Suppressor macrophage treated with lipopolysaccharide for 4 hours (primary cell): ENCODE data around the gene SYTL3.
"Not testable (repeated sequence)": the region's sequence is repeated elsewhere in the genome, so short reads cannot be mapped to it uniquely, and the experiment has no call there.

Experiments
- DNase-seq: peaks from one replicate; pipeline ENCODE4 v3.0.0-alpha.2; 2020

Gene SYTL3

DNA sequence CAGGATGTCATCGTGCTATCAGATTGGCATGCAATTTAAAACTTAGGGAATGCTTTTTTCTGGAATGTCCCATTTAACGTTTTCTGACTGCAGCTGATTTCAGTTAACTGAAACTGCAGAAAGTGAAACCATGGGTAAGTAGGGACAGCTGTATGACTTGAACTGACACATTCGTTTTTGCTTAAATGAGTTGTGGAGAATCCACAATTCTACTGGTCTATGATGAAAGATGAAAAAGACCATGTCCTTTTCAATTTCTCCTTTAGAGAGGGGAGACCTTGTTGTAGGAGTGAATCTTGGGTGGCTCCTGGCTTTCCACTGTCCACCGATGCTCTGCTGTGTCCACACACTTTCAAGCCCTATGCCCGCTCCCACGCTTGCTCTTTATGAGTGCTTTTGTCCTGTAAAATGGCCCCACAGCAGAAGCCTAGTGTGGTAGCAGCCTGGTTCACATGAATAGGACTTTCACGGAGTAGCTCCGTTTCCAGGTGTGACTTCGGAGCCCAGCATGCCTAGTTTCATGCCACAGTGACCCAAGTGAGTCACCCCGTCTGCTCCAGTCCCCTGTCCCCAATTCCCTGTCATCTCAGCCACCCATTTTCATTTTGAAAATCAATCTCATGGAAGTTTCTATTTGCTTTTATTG lies 27.2 kb upstream of the SYTL3 start:
- no peak for DNase-seq

- no peak for DNase-seq
These were observed 24.9 kb upstream of the SYTL3 start for GRCh38 chr6:158624684-158625682.

- no peak for DNase-seq
These were observed 24.0 kb upstream of the SYTL3 start for GRCh38 chr6:158625881-158626305.

- DNase-seq, result no peak
These were observed 23.3 kb upstream of the SYTL3 start for GRCh38 chr6:158626360-158627167.

DNA sequence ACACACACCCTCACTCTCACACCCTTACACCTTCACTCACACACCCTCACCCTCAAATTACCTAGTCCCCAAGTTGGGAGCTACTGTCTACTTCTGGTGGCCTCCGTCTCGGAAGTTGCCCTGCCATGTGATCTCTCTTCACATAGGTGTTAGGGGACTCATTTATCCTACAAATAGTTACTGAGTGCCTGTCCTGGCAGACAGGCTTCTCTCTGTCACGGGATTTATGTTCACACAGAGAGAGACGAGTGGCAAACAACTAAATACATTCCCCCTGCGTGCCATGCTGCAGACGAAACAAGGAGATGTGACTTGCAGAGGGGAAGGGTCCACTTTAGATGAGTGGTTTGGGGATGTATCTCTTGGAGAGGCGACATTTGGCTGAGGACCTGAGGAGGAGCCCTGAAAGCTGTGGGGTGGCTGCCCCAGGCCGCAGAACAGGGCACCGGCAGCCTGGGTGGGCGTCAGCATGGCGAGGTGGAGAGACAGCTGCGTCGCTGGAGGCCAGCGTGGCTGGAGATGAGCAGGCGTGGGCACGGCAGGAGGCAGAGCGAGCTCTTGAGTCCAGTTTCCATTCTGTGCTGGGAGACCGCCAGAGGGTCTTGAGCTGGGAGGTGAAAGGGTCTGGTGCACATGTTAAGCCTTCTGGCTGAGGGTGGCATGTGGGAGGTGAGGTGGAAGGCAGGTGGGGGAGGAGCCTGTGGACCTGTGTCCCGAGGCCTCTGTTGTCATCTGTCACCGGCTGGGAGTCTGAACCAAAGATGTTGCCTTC lies 22.5 kb upstream of the SYTL3 start:
- DNase-seq, result no peak

- DNase-seq, result no peak
These were observed 22.0 kb upstream of the SYTL3 start for GRCh38 chr6:158627940-158628211.

DNA sequence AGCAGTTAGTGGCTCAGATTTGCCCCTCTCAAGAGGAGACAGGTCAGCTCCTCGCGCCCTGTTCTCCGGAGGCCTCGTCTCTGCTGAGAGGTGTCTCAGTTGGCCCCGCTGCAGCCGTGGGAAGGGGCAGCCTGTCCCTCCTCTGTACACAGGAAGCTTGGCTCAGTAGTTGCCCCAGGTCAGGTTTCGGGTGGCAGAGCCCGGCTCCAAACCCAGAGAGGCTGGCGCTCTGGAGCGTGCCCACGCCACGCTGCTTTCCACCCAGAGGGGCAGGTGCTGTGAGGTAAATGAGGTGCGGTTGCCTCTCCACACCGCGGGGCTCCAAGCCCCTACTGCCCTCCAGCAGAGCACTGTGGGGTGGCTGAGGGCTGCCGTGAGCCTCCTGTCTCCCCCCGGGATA lies 21.3 kb upstream of the SYTL3 start:
- DNase-seq, result no peak

GRCh38 chr6:158629367-158630221 lies 20.3 kb upstream of the SYTL3 start:
- DNase-seq, result no peak

GRCh38 chr6:158630938-158631616 lies 18.8 kb upstream of the SYTL3 start:
- DNase-seq, result no peak

DNA sequence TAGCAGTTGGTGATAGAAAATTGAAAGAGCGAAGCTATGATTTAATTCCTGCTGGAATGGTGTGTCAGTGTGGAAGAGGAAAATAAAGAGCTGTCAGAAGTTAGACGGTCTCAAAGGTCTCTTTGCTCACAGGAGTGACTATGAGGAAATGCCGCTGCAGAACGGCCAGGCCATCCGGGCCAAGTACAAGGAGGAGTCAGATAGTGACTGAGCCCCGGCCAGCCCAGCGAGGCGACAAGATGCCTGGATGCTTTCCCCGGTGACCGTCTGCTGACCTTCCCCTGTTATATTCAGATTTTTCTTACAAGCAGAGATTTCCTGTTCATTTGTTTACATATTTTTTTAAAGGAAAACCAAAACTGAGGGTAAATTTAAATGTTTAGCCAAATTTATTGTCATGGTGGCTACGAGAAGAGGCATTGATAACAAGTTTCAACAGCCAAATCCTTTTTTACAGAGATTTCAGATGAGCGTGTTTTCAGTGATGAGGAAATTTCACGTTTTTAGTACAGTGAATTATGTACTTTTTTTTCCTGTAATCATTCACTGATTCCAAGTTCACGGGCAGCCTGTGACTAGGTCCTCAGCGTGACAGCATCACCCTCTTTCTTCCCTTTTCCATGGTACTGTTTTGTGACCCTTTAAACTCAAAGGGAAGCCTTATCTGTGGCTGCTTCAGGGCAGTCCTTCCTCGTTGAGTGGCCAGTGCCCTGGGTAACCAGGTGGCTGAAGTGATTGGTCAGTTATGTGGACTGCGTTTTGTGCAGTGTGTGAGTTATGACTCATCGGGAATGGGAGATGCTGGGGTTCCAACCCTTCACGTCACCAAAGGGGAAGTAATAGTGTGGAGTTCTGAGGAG lies 17.9 kb upstream of the SYTL3 start:
- DNase-seq, result peak; percentile 62

DNA sequence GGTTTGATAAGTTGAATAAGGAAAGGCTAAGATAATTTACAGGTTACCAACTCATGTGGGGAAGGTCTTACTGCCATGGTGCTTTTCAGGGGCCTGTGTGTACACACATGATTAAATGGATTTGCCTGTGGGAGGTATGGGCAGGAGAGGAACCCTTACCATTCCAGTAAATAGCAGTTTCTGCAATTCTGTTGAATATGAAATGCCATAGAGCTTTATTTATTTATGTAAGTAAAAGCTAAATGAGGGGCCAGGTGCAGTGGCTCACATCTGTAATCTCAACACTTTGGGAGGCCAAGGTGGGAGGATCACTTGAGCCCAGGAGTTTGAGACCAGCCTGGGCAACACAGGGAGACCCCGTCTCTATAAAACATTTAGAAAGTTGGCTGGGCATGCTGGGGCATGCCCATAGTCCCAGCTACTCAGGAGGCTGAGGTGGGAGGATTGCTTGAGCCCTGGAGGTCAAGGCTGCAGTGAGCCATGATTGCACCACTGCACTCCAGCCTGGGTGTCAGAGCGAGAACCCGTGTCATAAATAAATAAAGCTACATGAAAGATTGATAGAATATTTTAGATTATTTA lies 17.2 kb upstream of the SYTL3 start:
- not testable (repeated sequence) for DNase-seq

- no peak for DNase-seq
These were observed 16.7 kb upstream of the SYTL3 start for GRCh38 chr6:158633127-158633526.

GRCh38 chr6:158634695-158635426 lies 15.0 kb upstream of the SYTL3 start:
- DNase-seq, result no peak

- DNase-seq, result no peak
These were observed 14.3 kb upstream of the SYTL3 start for GRCh38 chr6:158635427-158636073.

GRCh38 chr6:158636778-158637177 lies 13.1 kb upstream of the SYTL3 start:
- no peak for DNase-seq

- DNase-seq, result no peak
These were observed 11.5 kb upstream of the SYTL3 start for GRCh38 chr6:158638324-158638854.

DNA sequence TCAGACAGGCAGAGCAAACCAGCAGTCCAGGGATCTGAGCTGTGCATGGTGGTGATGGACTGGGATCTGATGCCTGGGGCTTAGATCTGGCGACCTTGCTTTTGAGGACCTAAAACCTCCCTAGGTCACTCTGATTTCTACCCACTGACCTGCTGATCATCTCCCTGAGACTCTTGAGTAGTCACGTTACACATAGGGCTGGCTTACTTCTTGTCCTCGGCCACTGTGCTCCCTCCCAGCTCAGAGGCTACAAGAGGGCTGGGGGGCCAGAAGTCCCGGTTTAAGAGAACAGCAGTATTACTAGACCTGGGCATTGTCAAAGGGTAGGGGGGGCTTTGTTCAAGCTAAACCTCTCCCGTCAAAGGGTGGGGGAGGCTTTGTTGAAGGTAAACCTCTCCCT lies 10.8 kb upstream of the SYTL3 start:
- DNase-seq, result no peak

DNA sequence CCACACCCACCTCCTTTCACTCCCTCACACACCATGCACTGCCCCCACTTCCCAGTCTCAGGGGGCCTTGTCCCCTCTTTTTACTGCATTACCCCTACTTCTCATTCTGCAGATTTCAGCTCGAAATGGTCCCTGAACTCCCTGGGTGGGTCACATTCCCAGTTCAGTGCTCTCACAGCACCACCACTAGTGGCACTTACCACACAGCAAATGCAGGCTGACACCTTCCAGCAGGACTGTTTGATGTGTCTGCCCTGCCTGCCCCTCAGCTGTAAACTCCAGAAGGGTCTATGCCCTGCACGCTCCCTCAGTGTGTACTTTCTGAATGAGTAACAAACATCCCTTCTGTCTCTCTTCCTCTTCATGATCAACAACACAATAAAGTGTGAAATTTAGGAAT lies 9.3 kb upstream of the SYTL3 start:
- no peak for DNase-seq
